NT2/D1 (cell line): ENCODE measurements around the gene SPATA13.

Experiments used
- SUZ12 ChIP-seq: IDR thresholded peaks from 2 replicates; pipeline ENCODE4 v1.6.1; 2011; ENCODE audit not compliant: insufficient read length, insufficient read depth; ENCODE audit errors: extremely low read depth
- YY1 ChIP-seq: IDR thresholded peaks from 2 replicates; pipeline ENCODE4 v1.6.1; 2011; ENCODE audit not compliant: insufficient read length, insufficient read depth
- ZNF274 ChIP-seq: IDR thresholded peaks from 2 replicates; pipeline ENCODE4 v1.6.1; 2011; ENCODE audit warnings: mild to moderate bottlenecking, low read depth, low read length

DNA sequence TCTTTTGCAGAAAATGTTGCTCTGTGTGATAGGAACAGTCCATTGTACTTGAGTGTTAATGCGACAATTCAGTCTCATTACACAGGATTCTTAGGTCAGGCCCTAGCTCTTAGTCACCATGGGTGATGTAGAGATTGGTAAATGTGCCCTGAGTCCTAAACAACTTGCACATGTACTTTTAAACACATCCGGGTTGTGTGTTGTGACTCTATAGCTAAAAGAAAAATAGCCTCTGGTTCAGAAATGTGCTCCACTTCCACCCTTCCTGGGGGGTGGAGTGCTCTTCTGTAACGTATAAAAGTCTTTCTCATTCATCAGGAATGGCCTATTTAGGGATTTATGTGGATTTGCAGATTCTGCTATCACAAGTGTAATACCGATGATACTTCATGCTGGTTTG is 5.2 kb downstream of the SPATA13 start:
- no peak for TF ChIP-seq SUZ12
- no peak for TF ChIP-seq ZNF274
- no peak for TF ChIP-seq YY1
